HG02852 (cell line): ENCODE data around the gene KRT81.
"Not testable (repeated sequence)": the region's sequence is repeated elsewhere in the genome, so short reads cannot be mapped to it uniquely, and the experiment has no call there.

Source experiments
- ATAC-seq: cut with Tn5 transposase; IDR thresholded peaks from one replicate; pipeline ENCODE4 v1.9.1; 2021; ENCODE audit warnings: mild to moderate bottlenecking, moderate library complexity; ENCODE audit not compliant: unreplicated experiment

The KRT81 gene

DNA sequence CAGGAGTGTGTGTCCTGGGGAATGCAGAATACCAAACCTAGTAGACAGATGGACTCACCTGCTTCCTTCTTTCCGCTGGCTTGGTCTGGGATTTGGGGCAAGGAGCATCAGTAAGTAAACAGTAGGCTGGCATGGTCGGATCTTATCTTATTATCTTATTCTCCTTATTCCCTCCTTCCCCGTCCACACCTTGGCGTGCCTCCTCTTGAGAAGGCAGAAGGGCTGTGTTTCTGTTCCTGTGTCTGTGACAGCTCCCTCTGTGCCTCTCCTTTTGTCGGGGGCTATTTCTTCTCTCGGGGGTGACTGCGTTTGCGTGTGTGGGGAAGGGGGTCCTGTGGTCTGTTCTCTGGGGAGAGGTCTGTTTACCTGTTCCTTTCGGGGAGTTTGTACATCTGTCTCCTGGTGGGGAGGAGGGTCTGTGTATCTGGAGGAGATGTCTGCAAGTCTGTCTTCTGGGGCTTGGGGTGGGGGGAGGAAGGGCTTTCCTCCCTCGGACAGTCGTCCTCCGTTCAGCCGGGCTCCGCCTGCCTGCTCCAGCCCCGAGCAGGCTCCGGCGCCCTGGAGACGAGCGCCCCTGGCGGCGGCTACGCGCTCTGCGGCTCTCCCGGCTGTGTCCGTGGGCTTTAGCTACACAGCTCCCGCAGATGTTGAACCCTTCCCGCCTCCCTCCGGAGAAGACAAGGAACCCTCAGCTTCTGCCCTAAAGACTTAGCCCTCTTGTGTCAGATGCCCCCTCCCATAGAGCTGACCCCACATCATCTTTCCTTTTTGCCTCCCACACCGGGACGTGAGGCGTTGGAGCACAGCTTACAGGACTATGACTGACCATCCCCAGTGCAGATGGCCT lies 12.5 kb downstream of the KRT81 start:
- ATAC-seq: no peak

DNA sequence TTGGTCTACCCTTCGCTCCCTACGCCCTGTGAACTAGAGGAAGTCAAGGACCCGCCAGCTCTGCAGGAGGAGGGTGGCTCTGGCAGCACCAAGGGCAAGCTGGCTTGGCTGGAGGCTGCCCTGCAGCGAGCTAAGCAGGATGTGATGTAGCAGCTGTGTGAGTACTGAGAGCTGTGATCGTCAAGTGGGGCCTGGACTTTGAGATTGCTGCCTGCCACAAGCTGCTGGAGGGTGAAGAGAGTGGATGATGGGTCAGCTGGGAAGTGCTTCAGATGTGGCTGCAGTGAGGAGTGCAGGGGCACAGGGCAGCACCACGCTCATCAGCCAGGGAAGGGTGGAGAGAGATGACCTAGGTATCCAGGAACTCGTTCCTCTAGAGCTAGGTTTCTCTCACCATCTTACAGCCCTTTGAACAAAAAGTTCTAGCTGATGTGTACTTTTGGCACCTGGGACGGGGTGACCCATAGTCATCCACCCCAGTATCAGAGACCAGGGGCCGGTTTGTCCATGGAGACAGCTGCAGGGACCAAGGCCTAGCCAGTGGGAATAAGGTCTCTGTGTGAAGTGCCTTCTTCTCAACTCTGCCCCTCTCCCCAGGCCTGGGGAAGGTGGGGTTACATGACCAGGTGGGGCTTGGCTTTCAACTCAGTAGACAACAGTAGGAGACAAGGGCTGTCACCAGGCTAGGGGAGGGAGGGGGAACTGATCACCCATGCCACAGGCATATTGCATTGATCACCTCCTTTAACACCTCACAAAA lies 13.7 kb downstream of the KRT81 start:
- ATAC-seq: no peak

DNA sequence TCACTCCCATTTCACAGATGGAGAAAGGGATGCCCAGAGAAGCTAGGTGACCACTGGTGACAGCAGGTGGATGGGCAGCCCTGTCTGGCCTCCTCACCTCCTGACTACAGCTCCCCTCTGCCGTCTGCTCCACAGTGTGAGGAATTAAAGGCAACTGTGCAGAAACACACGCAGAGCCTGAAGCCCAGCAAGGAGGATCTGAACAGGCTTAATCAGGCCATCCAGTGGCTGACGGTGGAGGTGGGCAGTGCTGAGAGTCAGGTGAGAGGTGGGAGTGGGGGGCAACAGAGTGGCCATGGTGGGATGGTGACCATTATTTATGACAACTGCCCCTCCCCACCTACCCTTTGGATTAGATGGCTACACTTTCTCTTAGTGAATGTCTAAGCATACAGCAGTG lies 15.6 kb downstream of the KRT81 start:
- no peak for ATAC-seq

DNA sequence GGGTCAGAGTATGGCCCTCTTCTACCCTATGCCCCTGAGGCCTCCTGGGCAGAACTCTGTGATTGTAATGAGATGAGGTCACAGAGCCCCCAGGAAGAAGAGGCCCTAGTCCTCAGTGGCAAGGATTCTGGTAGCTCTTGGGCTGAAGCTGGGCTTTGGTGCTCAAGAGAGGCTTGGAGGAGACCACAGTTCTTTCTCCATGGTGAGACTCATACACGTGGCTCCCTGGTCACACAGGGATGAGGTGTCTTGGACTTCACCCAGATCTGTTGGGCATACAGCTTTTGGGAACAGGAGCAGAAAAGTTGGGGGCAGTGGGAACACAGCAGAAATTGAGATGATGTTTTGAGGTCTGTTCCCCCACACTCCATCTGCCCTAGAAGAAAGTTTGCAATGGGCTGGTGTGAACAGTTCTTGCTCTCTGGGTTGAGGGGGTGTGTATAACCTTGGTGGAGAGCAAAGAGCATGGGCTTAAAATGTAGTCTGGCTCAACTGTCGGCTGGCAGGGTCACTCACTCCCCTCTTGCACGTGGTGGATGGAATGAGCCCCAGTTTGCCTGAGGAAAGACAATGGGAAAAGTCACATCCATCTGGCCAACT lies 16.7 kb downstream of the KRT81 start, which contains the start of gene KRT86:
TSS of gene KRT86 (plus strand) at position 125 of the 600 bp plus-strand sequence. CDS start 27,272 bp downstream, outside the sequence.
- ATAC-seq: no peak

DNA sequence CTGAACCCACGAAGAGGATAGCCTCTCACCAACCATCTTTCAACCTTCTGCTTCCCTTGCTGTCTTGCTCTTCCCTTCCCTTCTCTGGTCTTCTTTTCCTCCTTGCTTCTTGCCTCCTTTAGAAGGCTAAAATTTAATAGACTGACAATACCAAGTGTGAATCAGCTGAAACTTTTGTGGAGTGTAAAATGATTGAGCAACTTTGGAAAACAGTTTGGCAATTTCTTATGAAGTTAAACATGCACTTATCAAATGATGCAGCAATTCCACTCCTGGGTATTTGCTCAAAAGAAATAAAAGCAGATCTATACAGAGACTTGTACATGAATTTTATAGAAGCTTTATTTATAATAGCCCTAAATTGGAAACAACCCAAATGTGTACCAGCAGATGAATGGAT lies 20.2 kb downstream of the KRT81 start:
- no peak for ATAC-seq

DNA sequence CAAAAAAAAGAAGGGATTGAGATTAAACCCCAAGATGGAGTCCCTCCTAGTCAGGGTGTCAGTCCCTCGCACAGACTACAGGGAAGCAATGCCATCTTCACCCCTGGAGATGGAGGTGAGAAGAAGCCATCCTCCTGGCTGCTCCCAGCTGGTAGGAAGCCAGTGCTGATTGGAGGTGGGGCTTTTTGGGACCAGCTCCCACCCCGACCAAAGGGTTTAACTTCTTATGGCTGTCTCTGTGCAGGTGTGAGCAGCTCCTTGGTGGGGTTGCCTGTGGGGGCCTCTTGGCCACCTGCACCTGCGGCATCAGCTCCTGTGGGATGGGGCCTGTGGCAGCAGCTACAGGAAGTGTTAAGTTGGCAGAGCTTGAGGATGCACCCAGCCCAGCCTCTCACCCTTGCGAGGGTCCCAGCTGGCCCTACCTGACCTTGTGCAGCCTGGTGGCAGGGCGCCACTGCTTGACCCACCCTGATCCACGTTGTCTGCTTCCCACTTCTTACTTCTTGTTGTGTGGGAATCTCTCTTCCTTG lies 20.7 kb downstream of the KRT81 start:
- ATAC-seq: no peak

DNA sequence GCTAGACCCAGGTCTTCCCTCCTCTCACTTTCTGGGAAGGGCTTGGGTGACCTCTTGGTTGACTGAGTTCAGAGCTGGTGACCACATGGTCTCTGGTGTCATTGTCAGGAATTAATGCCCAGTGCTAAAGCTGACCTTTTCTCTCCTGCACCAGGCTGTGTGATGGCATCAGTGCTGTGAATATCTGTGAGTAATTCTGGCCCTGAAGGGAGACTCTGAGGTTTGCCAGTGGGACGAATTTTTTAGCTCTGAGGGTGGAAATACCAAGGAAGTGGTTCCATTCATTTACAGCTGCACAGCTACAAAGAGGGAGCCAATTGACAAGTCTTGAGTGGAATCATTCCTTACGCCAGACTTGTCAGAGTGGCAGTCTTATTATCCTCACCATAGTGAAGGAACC lies 23.1 kb downstream of the KRT81 start:
- ATAC-seq: no peak

DNA sequence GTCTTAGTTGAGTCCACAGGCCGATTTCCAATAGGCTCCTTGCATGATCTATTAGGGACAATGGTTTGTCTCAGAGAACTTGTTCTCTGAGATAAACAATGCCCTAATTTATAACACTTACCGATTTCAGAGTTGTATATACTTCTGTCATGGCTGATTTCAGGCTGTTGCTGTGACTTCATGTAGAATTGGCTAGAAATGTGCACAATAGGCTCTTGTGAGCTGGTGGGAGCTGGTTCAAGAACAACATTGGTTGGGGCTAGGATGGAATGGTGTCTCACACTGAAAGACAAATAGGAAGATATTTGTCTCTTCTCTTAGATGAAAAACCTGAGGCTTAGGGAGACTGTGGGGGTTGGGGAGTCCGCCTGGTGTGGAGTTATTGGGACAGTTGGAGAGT lies 23.6 kb downstream of the KRT81 start:
- ATAC-seq: no peak

DNA sequence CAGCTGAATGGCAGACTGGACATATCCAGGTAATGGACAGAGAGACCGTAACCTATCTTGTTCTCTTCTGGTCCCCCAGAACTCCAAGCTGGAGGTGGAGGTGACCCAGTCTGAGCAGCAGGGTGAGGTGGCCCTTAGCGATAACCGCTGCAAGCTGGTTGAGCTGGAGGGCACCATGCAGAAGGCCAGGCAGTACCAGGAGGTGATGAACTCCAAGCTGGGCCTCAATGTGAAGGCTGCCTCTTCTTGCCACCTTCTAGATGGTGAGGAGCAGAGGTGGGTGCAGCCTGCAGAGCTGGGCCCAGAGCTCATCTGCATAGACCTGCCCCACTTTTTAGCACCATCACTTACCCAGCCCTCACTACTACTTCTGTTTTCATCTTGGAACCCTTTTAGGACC lies 24.1 kb downstream of the KRT81 start:
- no peak for ATAC-seq

DNA sequence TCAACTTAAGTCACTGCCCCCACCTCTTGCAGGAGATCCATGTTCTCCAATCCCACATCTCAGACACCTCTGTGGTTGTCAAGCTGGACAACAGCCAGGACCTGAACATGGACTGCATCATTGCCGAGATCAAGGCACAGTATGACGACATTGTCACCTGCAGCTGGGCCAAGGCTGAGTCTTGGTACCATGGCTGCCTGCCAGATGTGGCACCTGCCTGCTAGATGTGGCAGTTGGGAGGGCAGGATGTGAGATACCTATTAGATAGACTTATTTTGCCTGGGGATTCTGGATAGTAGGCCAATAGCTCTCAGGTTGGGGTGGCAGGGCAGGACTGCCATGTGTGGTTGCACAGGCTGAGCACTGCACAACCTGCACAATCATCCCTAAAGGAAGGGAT lies 24.8 kb downstream of the KRT81 start:
- no peak for ATAC-seq

DNA sequence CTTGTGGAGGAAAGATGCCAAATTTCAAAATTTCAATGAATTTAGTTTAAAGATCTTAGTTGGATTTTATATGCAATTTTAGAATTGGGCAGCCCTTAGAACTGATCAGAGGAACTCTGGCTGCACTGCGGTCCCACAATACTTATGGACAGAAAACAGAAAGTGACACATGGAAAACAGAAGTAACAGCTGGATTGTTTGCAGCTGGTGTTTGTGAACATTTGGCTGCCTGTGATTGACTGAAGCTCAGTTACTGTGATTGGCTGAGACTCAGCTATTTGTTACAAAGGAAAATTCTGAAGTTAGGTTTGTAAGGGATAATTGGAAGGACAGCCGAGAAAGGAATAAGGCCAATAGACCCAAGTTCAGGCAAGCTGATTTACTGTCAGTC lies 26.9 kb downstream of the KRT81 start:
- no peak for ATAC-seq

DNA sequence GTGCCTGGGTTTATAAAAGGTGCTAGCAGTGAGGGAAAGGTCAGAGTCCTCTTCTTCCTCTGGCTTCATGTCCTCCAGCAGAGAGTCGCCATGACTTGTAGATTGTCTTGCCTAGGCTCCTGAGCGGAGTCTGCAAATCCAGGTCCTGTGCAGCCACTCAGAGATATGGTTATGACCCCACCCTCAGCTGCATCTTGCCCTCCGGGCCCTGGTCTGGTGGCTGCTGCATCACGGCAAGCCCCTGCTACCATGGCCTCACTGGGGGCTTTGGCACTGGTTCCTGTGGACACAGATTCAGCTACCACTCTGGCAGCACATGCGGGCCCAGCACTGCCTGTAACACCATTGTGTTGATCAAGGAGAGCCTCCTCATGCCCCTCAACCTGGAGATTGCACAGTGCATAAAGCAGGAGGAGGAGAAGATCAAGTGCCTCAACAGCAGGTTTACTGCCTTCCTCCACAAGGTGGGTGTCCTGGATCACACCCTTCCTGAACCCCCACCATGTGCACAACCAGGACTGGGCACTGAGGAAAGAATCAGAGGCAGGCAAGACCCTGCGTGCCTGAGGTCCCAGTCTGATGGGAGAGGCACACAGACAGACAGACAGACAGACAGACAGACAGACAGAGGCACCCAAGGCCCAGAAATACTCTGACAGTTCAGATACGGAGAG lies 27.4 kb downstream of the KRT81 start:
- ATAC-seq: no peak

DNA sequence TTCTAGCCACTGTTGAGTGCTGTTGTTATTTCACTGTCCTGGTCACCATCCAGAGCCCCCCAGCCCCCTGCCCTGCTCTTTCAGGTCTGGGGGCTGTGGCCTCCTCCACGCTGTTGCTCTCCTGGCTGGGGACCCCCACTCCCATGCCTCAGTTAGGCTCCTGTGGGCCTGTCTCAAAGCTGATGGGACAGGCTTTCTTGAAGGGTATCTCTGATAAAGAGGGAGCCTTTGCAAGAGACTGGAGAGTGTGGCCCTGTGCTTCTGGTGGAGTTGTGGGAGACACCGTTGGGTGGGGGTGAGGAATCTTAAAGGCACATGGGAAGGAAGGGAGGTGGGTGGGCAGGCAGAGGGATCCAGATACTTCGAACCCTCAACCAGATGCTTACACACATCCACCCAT lies 29.0 kb downstream of the KRT81 start:
- no peak for ATAC-seq

DNA sequence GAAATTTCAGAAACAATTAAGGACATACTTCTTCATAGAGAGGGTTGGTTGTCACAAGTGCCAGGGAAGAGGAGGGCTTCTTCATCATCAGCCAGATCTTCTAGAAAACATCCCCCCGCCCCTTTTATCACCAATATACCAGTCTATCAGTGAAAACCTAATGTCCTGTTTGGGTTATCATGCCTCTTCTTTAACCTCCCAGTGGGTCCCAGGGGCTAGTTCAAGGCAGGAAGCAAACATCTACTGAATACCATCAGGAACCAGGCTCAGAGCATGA lies 30.2 kb downstream of the KRT81 start:
- no peak for ATAC-seq

DNA sequence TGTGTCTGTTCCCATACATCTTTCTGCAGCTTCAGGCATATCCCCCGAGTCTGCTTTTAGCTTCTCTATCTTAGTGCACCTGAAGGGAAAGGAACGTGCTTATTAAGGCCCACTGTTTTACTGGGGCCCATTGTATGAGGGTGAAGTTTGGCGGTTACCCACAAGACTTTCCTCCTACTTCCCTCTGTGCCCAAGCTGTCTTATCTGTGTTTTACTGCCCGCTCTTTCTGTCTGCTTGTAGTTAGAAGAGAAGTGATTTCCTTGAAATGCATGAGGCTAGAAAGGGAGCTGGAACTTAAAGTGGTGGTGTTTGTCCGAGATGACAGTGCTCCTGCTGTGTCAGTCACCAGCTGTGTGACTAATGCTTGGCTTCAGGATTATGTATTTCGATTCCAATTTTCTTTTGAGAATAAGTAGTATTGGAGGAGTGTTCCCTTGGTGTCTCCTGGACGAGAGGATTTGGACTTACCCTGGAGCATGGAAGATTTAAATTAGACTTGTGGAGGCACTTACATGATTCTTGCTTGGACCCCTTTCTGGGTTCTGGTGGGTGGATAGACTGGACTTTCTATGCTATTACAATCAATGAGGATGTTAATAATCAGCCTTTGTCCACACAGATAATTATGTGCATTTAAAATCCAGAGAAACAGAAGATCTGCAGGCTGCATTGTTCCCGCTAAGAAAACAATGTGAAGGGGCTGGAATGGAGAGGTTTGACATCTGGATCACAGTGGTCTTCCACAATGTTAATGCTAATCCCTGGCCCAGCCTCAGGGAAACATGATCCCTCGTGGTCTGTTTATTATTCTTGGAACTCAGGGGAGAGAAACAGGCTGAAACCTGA lies 30.8 kb downstream of the KRT81 start:
- ATAC-seq: no peak

DNA sequence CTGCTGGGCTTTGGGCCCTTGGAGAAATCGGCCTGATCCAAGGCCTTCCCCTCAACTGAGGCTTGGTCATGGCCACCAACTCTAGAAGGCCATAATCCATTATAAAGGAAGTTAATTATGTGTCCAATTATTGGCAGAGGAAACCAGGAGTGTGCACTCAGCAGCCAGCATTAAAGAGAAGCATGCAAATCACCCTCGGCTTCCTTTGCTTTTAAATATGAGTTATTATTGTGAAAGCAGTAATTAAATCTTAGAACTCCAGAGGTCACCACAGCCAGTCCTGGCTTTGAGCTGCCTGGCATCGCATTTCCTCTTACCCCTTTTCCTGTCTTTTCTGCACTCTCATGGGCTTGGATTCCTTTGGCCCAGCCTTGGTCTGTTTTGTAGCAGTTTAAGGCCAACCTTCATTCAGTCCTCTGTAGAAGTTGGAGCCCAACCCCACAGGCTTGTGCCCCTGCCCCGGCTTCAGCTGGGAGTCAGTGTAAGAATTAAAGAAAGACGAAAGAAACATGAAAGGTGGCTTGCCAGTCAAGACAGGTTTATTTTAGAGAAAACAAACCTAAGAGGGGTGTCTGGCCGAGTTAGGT lies 31.6 kb downstream of the KRT81 start:
- no peak for ATAC-seq

DNA sequence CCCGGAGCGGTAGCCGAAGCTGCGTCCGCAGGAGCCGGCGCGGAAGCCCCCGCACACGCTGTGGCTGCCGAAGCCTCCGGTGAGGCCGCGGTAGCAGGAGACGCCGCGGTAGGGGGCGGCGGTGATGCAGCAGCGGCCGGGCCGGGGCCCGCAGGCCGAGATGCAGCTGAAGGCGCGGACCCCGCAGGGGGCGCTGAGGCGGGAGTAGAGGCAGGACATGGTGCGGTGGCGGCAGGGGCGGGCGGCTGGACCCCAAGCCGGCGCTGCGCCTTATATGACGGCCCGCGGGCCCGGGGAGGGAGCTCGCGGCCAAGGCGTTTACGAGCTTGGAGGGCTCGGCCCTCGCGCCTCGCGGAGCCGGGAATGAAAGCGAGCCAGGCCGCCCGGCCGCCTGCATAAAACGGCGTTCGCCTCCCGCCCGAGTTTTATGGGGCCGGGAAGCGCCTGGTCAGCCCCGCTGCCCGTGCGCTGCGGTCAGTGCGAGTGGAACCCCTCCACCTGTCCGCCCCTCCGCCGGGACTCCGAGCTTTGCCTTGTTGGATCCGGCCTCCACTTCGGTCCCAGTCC lies 32.9 kb downstream of the KRT81 start:
- no peak for ATAC-seq

DNA sequence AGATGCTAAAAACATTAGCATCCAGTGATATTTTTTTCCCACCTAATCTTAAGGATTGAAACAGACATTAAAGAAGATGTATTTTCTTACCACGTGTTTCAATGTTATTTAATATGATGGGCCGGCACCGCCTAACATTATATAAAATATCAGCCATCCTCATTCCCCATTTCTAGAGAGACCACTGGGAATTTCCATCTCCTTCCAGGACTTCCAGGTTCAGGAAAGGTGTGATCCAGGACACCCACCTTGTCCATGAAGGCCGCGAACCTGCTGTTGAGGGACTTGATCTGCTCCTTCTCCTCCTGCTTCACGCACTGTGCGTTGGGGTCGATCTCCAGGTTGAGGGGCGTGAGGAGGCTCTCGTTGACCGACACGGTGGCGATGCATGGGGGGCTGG lies 33.4 kb downstream of the KRT81 start:
- not testable (repeated sequence) for ATAC-seq

DNA sequence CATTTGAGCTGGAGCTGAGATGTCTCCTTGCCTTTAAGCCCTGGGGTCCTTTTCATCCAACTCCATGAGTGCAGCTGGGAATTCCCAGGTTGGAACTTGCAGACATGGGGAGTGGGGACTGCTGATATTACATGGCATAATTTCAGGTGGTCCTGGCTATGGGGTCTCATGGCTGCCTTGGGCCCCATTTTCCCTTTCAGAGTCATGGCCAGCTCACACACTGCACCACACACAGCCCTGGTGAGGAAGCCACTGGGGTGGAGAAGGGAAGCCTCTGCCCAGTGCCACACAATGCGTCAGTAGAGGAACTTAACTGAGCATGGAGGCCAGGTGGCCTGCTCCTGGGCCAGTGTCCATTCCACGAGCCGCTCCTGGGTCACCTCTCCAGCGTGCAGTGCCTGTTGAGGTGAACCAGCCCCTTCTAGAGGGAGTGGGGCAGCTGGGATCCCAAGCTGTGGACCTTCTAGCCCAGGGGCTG lies 34.2 kb downstream of the KRT81 start:
- ATAC-seq: no peak

DNA sequence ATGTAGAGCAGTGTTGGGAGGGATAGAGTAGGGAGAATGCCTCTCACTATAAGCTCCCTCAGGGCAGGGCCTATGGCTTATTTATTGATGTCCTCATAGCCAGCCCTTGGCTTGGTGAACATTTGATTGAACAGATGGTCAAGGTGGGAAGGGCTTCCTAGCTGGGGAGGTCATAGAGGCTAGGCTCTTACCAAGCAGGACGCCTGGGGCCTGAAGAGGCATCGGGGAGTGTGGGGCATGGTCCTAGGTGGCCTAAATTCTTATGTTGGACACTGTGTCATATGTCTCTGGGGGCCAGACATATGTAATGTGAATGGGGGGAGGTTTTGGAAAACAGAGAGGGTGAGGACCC lies 34.8 kb downstream of the KRT81 start:
- ATAC-seq: no peak
